Measurements from ENCODE around the gene MRPL46.

DNA sequence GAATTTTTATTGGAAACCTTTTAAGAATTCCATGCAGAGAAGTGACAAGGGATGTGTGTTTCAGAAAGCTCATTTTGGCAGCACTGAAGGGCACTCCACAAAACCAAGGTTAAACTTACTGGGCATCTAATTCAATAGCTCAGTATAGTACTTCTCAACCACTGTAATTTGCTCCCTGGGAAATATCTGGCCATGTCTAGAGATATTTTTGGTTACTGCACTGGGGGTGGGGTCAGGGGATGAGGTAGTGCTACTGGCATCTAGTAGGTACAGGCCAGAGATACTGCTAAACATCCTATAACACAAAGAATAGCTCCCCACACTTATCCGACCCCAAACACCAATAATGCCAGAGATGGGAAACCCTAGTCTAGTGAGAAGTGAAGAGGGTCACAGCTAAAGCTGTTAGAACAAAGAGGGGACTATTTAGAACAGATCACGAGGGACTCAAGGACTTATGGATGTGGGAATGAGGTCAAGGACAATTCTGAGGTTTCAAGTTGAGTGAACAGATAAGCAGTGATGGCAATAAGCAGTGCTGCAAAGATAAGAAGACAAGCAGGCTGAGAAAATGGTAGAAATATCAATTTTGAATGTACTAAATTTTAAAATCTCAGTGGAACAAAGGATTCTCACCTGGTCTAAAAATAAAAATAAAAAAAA, 3.2 kb downstream of the MRPL46 start:
- TF ChIP-seq, protein P1, sequence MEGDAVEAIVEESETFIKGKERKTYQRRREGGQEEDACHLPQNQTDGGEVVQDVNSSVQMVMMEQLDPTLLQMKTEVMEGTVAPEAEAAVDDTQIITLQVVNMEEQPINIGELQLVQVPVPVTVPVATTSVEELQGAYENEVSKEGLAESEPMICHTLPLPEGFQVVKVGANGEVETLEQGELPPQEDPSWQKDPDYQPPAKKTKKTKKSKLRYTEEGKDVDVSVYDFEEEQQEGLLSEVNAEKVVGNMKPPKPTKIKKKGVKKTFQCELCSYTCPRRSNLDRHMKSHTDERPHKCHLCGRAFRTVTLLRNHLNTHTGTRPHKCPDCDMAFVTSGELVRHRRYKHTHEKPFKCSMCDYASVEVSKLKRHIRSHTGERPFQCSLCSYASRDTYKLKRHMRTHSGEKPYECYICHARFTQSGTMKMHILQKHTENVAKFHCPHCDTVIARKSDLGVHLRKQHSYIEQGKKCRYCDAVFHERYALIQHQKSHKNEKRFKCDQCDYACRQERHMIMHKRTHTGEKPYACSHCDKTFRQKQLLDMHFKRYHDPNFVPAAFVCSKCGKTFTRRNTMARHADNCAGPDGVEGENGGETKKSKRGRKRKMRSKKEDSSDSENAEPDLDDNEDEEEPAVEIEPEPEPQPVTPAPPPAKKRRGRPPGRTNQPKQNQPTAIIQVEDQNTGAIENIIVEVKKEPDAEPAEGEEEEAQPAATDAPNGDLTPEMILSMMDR (IDR thresholded peaks at IDR 0.05): no peak
- TF ChIP-seq EP300 (IDR thresholded peaks at IDR 0.05) (no peak), POLR2A (IDR thresholded peaks at IDR 0.05) (no peak), POLR2AphosphoS5 (IDR thresholded peaks at IDR 0.05) (no peak)

All from upper lobe of left lung (tissue), 4 donors.